ENCODE results near the gene AOC2. TPM values are rescaled to one million over a fixed set of nuclear protein-coding genes. Genes with fewer than 3 reads are reported as not detected.
"Not testable (repeated sequence)": the region's sequence is repeated elsewhere in the genome, so short reads cannot be mapped to it uniquely, and the experiment has no call there.

AOC2 gene
- total RNA-seq, 1 donor from 2014 or later: 2.2 TPM

DNA sequence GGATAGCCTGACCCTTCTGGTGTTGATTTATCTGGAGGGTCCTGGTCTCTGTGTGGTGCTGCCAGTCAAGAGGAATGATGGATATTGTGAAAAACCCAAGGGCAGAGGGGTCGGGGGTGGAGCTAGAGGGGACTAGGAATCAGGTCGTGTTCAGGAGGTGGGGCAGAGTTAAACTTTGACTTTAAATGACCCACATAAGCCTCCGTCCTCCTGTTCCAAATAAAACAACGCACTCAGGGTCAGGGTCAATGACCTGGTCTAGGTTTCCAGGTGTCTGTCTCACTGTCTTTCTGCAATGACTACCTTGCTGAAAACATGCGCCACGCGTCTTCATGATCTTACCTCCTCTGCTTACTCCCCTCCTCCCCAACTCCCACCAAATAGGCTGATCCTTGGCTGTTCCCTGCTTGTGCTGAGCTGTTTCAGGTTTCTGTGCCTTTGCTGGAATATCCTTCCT lies 21.3 kb downstream of the AOC2 start:
- intact Hi-C loops (cut with DNase I): no loop called here
- DNase-seq (ENCODE audit: extremely low spot score in 2 of 2): no peak
- peaks cover 7% of the 10 kb centered on the region for H3K4me1 ChIP-seq
- H3K27ac ChIP-seq: no peak overlapping the region
- H3K4me3 ChIP-seq: no peak overlapping the region
- H3K36me3 ChIP-seq: no peaks in the 10 kb centered on the region
- H3K9me3 ChIP-seq: no peaks in the 10 kb centered on the region
- H3K27me3 ChIP-seq: no peaks in the 10 kb centered on the region
- TF ChIP-seq, protein P1, sequence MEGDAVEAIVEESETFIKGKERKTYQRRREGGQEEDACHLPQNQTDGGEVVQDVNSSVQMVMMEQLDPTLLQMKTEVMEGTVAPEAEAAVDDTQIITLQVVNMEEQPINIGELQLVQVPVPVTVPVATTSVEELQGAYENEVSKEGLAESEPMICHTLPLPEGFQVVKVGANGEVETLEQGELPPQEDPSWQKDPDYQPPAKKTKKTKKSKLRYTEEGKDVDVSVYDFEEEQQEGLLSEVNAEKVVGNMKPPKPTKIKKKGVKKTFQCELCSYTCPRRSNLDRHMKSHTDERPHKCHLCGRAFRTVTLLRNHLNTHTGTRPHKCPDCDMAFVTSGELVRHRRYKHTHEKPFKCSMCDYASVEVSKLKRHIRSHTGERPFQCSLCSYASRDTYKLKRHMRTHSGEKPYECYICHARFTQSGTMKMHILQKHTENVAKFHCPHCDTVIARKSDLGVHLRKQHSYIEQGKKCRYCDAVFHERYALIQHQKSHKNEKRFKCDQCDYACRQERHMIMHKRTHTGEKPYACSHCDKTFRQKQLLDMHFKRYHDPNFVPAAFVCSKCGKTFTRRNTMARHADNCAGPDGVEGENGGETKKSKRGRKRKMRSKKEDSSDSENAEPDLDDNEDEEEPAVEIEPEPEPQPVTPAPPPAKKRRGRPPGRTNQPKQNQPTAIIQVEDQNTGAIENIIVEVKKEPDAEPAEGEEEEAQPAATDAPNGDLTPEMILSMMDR (IDR thresholded peaks at IDR 0.05): no peak
- TF ChIP-seq POLR2A (IDR thresholded peaks at IDR 0.05) (no peak), POLR2AphosphoS5 (IDR thresholded peaks at IDR 0.05; ENCODE audit: insufficient read depth in 1 of 2, low read depth in 1 of 2) (no peak)

DNA sequence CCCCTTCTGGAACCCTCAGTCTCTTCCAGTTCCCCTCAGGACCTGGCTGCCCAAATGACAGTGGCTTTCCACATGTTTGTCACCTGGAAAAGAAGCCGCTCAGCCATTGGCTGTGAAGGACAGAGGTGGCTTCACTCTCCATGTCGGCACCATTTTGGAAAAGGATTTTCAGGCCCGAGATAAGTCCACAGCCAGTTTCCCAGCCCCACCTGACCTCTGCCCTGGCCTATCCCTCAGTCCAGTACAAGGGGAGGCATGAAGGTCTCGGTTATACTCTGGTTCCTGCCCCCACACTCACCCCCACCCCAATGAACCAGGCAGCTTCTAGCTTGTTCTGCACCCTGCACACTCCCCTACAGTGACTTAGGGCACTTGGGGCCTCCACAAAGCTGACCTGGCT lies 21.8 kb downstream of the AOC2 start:
- Histone ChIP-seq H3K36me3 (no peaks in the 10 kb centered on the region), H3K4me3 (no peak overlapping the region), H3K27ac (no peak overlapping the region), H3K4me1 (peaks cover 7% of the 10 kb centered on the region), H3K9me3 (no peaks in the 10 kb centered on the region), H3K27me3 (no peaks in the 10 kb centered on the region)
- DNase-seq (ENCODE audit: extremely low spot score in 2 of 2): no peak
- intact Hi-C loops (cut with DNase I): no loop called here
- TF ChIP-seq POLR2AphosphoS5 (IDR thresholded peaks at IDR 0.05; ENCODE audit: insufficient read depth in 1 of 2, low read depth in 1 of 2) (no peak), POLR2A (IDR thresholded peaks at IDR 0.05) (no peak)
- TF ChIP-seq, protein P1 (IDR thresholded peaks at IDR 0.05): no peak

DNA sequence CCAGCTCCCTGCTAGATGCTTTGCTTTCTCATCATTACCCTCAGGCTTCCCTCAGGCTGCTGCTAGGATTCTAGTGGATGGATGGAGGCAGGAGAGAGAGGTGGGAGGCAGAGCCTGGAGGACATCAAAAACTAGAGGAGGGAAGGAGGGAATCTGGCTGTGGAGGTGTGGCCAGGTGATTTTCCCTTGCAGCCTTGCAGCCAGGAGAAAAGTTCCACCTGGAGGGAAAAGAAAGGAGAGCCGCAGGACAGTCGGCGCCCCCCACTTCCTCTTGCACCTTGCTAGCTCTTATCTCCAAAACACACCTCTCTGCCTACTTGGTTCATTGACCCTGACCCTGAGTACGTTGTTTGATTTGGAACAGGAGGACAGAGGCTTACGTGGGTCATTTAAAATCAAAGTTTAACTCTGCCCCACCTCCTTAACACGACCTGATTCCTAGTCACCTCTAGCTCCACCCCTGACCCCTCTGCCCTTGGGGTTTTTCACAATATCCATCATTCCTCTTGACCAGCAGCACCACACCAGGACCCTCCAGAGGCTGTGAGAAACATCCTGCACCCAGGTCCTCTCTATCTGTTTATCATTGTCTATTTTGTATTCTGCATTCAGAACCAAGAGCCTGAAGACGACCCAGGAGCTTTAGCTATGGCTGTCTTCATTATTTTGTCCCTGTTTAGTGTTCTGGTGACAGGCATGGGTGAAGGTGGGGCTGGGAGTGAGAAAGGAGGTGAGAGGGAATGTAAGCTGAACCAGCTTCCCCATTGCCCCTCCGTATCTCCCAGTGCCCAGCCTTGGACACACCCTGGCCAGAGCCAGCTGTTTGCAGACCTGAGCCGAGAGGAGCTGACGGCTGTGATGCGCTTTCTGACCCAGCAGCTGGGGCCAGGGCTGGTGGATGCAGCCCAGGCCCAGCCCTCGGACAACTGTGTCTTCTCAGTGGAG lies 22.5 kb downstream of the AOC2 start:
- no peaks in the 10 kb centered on the region for H3K9me3 ChIP-seq
- peaks cover 7% of the 10 kb centered on the region for H3K4me1 ChIP-seq
- DNase-seq (ENCODE audit: extremely low spot score in 2 of 2): no peak
- TF ChIP-seq POLR2AphosphoS5 (IDR thresholded peaks at IDR 0.05; ENCODE audit: insufficient read depth in 1 of 2, low read depth in 1 of 2): no peak
- no peak for TF ChIP-seq POLR2A (IDR thresholded peaks at IDR 0.05)
- TF ChIP-seq, protein P1 (IDR thresholded peaks at IDR 0.05): no peak
- no peak overlapping the region for H3K4me3 ChIP-seq
- no peak overlapping the region for H3K27ac ChIP-seq
- H3K36me3 ChIP-seq: no peaks in the 10 kb centered on the region
- H3K27me3 ChIP-seq: no peaks in the 10 kb centered on the region
- intact Hi-C loops (cut with DNase I): no loop called here

DNA sequence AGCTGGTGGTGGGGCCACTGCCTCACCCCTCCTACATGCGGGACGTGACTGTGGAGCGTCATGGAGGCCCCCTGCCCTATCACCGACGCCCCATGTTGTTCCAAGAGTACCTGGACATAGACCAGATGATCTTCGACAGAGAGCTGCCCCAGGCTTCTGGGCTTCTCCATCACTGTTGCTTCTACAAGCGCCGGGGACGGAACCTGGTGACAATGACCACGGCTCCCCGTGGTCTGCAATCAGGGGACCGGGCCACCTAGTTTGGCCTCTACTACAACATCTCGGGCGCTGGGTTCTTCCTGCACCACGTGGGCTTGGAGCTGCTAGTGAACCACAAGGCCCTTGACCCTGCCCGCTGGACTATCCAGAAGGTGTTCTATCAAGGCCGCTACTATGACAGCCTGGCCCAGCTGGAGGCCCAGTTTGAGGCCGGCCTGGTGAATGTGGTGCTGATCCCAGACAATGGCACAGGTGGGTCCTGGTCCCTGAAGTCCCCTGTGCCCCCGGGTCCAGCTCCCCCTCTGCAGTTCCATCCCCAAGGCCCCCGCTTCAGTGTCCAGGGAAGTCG lies 23.4 kb downstream of the AOC2 start:
- H3K27me3 ChIP-seq; intact Hi-C loops (cut with DNase I): not testable (repeated sequence)

DNA sequence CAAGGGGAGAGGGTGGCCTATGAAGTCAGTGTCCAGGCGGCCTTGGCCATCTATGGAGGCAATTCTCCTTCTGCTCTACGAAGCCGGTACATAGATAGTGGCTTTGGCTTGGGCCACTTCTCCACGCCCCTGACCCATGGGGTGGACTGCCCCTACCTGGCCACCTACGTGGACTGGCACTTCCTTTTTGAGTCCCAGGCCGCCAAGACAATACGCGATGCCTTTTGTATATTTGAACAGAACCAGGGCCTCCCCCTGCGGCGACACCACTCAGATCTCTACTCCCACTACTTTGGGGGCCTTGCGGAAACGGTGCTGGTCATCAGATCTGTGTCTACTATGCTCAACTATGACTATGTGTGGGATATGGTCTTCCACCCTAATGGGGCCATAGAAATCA lies 24.0 kb downstream of the AOC2 start:
- H3K4me1 ChIP-seq: peaks cover 7% of the 10 kb centered on the region
- H3K36me3 ChIP-seq: no peaks in the 10 kb centered on the region
- DNase-seq (ENCODE audit: extremely low spot score in 2 of 2): no peak
- H3K4me3 ChIP-seq: no peak overlapping the region
- intact Hi-C loops (cut with DNase I): no loop called here
- H3K9me3 ChIP-seq: no peaks in the 10 kb centered on the region
- TF ChIP-seq POLR2A (IDR thresholded peaks at IDR 0.05) (no peak), POLR2AphosphoS5 (IDR thresholded peaks at IDR 0.05; ENCODE audit: insufficient read depth in 1 of 2, low read depth in 1 of 2) (no peak)
- TF ChIP-seq, protein P1 (IDR thresholded peaks at IDR 0.05): no peak
- H3K27ac ChIP-seq: no peak overlapping the region
- no peaks in the 10 kb centered on the region for H3K27me3 ChIP-seq

More for the DNA sequence above, 23.4 kb downstream of the AOC2 start:
- H3K4me3 ChIP-seq; H3K27ac ChIP-seq; DNase-seq (ENCODE audit: extremely low spot score in 2 of 2); H3K36me3 ChIP-seq; H3K4me1 ChIP-seq; H3K9me3 ChIP-seq: not testable (repeated sequence)

Data from vagina (tissue), 2 donors.